GM21737 (cell line): ENCODE results near the gene AKT1S1.
A peak's percentile ranks its signal among the peaks of the same experiment; 100 is the strongest.

ENCODE experiments used
- ATAC-seq: cut with Tn5 transposase; IDR thresholded peaks from one replicate; pipeline ENCODE4 v1.9.1; 2021; ENCODE audit warnings: mild to moderate bottlenecking, moderate library complexity; ENCODE audit not compliant: unreplicated experiment

Gene AKT1S1

GRCh38 chr19:49908480-49909420 lies 31.6 kb upstream of the AKT1S1 start:
- no peak for ATAC-seq

- ATAC-seq: no peak
These were observed 30.7 kb upstream of the AKT1S1 start for GRCh38 chr19:49907745-49908446.

GRCh38 chr19:49906879-49907564 lies 29.9 kb upstream of the AKT1S1 start:
- ATAC-seq: no peak

- ATAC-seq: no peak
These were observed 27.0 kb upstream of the AKT1S1 start for GRCh38 chr19:49904136-49904535.

GRCh38 chr19:49896863-49897621 lies 19.9 kb upstream of the AKT1S1 start, which contains the start of gene IL4I1:
TSS of gene IL4I1 (minus strand) at chr19:49896887. CDS start at chr19:49896160, 727 bp downstream.
- peak; percentile 35 for ATAC-seq

- ATAC-seq: no peak
These were observed 18.6 kb upstream of the AKT1S1 start for GRCh38 chr19:49895566-49896297.

GRCh38 chr19:49894879-49895565 lies 17.9 kb upstream of the AKT1S1 start:
- no peak for ATAC-seq

GRCh38 chr19:49894011-49894664 lies 17.0 kb upstream of the AKT1S1 start:
- no peak for ATAC-seq

GRCh38 chr19:49892716-49893115 lies 15.6 kb upstream of the AKT1S1 start:
- no peak for ATAC-seq

- ATAC-seq: no peak
These were observed 14.2 kb upstream of the AKT1S1 start for GRCh38 chr19:49891393-49891792.

GRCh38 chr19:49890349-49891311 lies 13.5 kb upstream of the AKT1S1 start:
- ATAC-seq: no peak

- no peak for ATAC-seq
These were observed 12.7 kb upstream of the AKT1S1 start for GRCh38 chr19:49889687-49890348.

GRCh38 chr19:49889038-49889686 lies 12.0 kb upstream of the AKT1S1 start:
- no peak for ATAC-seq

- ATAC-seq: no peak
These were observed 11.3 kb upstream of the AKT1S1 start for GRCh38 chr19:49888510-49888824.

GRCh38 chr19:49887665-49888509 lies 10.7 kb upstream of the AKT1S1 start:
- ATAC-seq: no peak
